Measurements from ENCODE around the gene HGF.
"Not testable (repeated sequence)": the region's sequence is repeated elsewhere in the genome, so short reads cannot be mapped to it uniquely, and the experiment has no call there.

Gene HGF

DNA sequence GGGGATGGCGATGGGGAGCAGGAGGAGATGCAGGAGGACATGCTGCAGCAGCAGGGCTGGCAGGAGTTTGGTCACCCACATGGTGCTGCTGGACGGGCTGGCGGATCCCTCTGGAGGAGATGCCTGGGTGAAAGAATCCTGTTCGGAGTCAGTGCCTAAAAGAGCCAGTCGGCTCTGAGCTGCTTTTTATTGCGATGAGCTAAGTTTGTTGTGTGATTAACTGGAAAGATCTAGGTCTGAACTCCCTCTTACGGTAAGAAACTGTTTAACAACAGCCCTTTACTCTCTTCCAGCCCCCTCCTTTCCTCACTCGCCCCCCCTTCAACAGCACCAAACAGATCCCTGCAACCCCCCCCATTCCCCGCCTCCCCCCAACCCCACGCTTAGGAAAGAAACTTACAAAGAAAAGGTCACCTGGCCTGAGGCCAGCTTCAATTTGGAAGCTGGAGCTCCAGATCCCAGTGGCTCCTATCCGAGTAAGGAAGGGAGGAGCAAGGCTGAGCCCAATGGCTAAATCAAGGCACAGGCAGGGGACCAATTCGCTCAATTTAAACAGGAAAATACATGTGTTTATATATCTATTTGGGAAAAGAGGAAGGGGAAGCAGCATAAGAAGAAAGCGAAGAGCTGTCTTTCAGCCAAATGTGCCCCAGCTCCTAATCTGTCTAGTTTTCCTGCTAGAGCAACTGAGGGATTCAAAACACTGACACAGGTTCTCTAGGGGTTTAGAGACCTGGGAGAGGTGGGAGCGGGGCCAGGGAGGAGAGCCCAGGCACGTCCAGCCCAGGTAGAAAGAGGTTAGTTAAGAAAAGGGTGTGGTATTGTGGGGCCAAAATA, at the start of gene HGF:
HGF (minus strand) TSS at position 157 of the 837 bp plus-strand sequence; CDS start at position 81, 76 bp downstream.
- in situ Hi-C loops (cut with MboI; ENCODE audit: low sequenced_read_pairs), result no loop called here

- in situ Hi-C loops (cut with MboI; ENCODE audit: low sequenced_read_pairs), result no loop called here
These were observed 46.5 kb upstream of the HGF start for GRCh38 chr7:81816312-81816711.

DNA sequence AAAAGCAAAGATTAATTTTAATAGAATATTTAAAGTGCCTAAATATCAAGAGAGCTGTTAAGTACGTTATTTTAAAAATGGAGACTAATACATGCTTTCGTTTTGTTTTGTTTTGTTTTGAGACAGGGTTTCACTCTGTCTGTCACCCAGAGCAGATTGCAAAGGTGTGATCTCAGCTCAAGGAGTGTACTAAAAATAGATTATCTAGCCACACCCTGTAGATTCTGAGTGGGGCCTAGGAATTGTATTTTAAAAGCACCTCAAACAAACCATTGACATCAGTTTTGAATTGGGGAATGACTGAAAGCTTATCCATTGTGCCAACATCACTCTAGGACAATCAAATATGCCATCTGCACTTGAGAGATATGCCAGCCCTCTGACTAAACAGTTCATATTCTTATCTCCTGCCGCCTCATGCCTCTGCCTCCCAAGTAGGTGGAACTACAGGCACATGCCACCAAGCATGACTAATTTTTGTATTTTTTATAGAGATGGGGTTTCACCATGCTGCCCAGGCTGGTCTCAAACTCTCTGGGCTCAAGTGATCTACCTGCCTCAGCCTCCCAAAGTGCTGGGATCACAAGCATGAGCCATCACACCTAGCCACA, 43.1 kb upstream of the HGF start:
- in situ Hi-C loops (cut with MboI; ENCODE audit: low sequenced_read_pairs), result not testable (repeated sequence)

- in situ Hi-C loops (cut with MboI; ENCODE audit: low sequenced_read_pairs), result no loop called here
These were observed 42.4 kb upstream of the HGF start for GRCh38 chr7:81811956-81812865.

- in situ Hi-C loops (cut with MboI; ENCODE audit: low sequenced_read_pairs), result no loop called here
These were observed 40.8 kb upstream of the HGF start for GRCh38 chr7:81810476-81811155.

GRCh38 chr7:81808310-81808709, 38.5 kb upstream of the HGF start:
- in situ Hi-C loops (cut with MboI; ENCODE audit: low sequenced_read_pairs), result not testable (repeated sequence)

- in situ Hi-C loops (cut with MboI; ENCODE audit: low sequenced_read_pairs), result no loop called here
These were observed 33.4 kb upstream of the HGF start for GRCh38 chr7:81803267-81803666.

GRCh38 chr7:81802251-81802650, 32.4 kb upstream of the HGF start:
- in situ Hi-C loops (cut with MboI; ENCODE audit: low sequenced_read_pairs), result no loop called here

DNA sequence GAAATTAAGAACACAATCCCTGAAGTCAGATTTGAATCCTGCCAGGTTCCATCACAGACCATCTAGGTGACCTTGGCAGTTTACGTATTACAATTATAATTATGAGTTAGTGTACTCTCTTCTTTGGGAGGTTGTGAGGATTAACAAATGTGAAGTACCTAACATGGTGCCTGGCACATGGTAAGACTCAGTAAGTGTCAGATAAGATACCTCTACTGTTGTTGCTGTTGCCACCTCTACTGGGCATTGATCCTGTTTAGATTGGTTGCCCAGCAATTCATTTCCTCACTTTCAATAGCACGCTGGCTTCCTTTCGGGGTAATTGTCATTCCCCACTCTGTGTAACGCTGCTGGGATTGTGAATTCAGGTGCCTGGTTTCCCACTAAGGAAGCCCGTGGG, 31.7 kb upstream of the HGF start:
- in situ Hi-C loops (cut with MboI; ENCODE audit: low sequenced_read_pairs), result no loop called here

GRCh38 chr7:81791568-81792518, 22.0 kb upstream of the HGF start:
- in situ Hi-C loops (cut with MboI; ENCODE audit: low sequenced_read_pairs), result no loop called here

DNA sequence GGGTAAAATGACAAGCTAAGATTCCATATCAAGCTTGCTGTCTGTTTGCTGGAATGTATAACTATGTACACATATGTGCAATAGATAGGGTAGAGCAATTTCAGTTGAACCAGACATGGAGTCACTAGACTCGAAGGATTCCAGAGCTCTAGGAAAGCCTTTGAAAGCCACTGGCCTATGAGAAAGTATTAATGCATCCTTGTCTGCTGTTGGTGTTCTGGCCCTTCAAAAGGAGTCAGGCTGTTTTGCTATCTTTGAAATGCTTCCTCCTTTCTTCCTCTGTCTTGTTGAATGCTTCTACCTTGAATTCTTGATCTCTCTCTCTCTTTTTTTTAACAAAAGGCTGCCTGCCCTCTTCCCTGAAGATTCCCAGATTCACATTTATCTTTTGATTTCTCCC, 20.8 kb upstream of the HGF start:
- in situ Hi-C loops (cut with MboI; ENCODE audit: low sequenced_read_pairs), result no loop called here

GRCh38 chr7:81790120-81790500, 20.3 kb upstream of the HGF start:
- in situ Hi-C loops (cut with MboI; ENCODE audit: low sequenced_read_pairs), result no loop called here

DNA sequence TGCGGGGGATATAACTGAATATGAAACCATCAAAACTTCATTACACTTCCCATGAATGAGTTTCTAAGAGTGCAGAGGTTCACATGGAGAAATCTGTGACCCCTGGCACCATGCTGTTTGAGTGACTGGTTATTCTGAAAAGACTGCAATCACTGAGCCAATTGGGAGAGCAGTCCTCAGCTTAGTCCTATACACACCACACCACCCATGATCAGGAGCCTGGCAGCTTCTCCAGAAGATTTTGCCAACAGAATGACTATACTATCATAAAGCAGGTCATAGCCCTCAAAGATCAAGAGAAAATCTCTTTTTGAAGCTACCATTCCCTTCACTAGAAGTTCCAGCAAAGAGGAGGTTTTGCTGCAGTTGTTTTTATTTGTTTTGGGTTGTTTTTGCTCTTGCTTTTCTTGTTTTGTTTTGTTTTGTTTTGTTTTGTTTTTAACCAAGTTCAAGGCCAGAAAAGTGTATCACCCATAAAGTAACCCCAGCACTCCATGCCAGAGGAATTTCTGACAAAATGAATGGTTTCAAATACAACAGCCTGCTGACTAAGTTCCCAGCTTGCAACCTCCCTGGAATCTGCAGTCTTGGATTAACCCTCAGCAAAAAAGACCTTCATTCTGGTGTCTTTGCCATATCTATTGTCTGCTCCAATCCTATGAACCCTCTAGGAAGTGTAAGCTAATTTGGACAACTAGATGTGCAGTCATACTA, 19.7 kb upstream of the HGF start:
- in situ Hi-C loops (cut with MboI; ENCODE audit: low sequenced_read_pairs), result no loop called here

DNA sequence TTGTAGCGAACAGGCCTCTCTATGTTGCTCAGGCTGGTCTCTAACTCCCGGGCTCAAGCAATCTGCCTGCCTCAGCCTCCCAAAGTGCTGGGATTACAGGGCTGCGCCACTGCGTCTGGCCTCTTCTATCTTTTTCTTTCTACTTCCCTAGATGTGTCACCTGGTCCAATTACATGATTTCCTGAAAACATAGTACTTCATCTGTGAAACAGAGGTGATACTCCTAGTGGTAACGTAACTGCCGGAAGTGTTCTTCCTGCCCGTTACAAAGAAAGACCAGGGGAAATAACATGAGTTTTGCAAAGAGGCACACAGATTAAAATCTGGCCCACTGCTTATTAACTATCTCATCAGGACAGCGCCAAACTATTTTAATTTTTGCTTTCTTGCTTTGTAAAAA, 18.4 kb upstream of the HGF start:
- in situ Hi-C loops (cut with MboI; ENCODE audit: low sequenced_read_pairs), result no loop called here

- in situ Hi-C loops (cut with MboI; ENCODE audit: low sequenced_read_pairs), result no loop called here
These were observed 14.0 kb upstream of the HGF start for GRCh38 chr7:81783818-81784217.

GRCh38 chr7:81780914-81781693, 11.3 kb upstream of the HGF start:
- in situ Hi-C loops (cut with MboI; ENCODE audit: low sequenced_read_pairs), result no loop called here

GRCh38 chr7:81779706-81780105, 9.9 kb upstream of the HGF start:
- in situ Hi-C loops (cut with MboI; ENCODE audit: low sequenced_read_pairs), result no loop called here

GRCh38 chr7:81777697-81778096, 7.8 kb upstream of the HGF start:
- in situ Hi-C loops (cut with MboI; ENCODE audit: low sequenced_read_pairs), result no loop called here
